Measurements from ENCODE around the gene C16orf54. TPM values are rescaled to one million over a fixed set of nuclear protein-coding genes. Genes with fewer than 3 reads are reported as not detected.
"Not testable (repeated sequence)": the region's sequence is repeated elsewhere in the genome, so short reads cannot be mapped to it uniquely, and the experiment has no call there.

C16orf54 gene
- total RNA-seq, 1 experiment from 2014 or later, result not detected

GRCh38 chr16:29784901-29785500 lies 39.2 kb upstream of the C16orf54 start:
- Mint-ChIP-seq H3K4me3 (ENCODE audit: low read depth, unreplicated experiment) (peak overlapping the region; percentile 24), H3K4me1 (ENCODE audit: low read depth, unreplicated experiment) (peaks cover 22% of the 10 kb centered on the region), H3K27ac (ENCODE audit: unreplicated experiment) (no peak overlapping the region), H3K9me3 (ENCODE audit: low read depth, unreplicated experiment) (no peaks in the 10 kb centered on the region), H3K27me3 (ENCODE audit: unreplicated experiment) (no peaks in the 10 kb centered on the region), H3K36me3 (ENCODE audit: insufficient read depth, unreplicated experiment) (peaks cover 3% of the 10 kb centered on the region)
- peak; percentile 76 for TF ChIP-seq CTCF (IDR thresholded peaks at IDR 0.05; ENCODE audit: unreplicated experiment)
- intact Hi-C loops (cut with micrococcal nuclease; ENCODE audit: unreplicated experiment), result no loop called here
- CTCF ChIA-PET, result interaction anchor here (0.9 to 1.4 kb wide), 3 partner anchors 17 to 84 kb away, joined by 3 to 5 read pairs (median 4); no protein-coding TSS in a partner anchor
- DNase-seq, result peak; percentile 72
- no TSS peak for BruUV-seq (replicated peaks)

- H3K36me3 Mint-ChIP-seq (ENCODE audit: insufficient read depth, unreplicated experiment), result no peaks in the 10 kb centered on the region
- DNase-seq, result no peak
- H3K4me3 Mint-ChIP-seq (ENCODE audit: low read depth, unreplicated experiment), result no peak overlapping the region
- BruUV-seq (replicated peaks), result no TSS peak
- no peaks in the 10 kb centered on the region for H3K9me3 Mint-ChIP-seq (ENCODE audit: low read depth, unreplicated experiment)
- CTCF ChIA-PET, result interaction anchor here (0.6 to 1.4 kb wide), 5 partner anchors 16 to 248 kb away, joined by 3 to 5 read pairs (median 4); no protein-coding TSS in a partner anchor
- H3K27ac Mint-ChIP-seq (ENCODE audit: unreplicated experiment), result no peak overlapping the region
- H3K4me1 Mint-ChIP-seq (ENCODE audit: low read depth, unreplicated experiment), result peaks cover 25% of the 10 kb centered on the region
- TF ChIP-seq CTCF (IDR thresholded peaks at IDR 0.05; ENCODE audit: unreplicated experiment), result no peak
- no peaks in the 10 kb centered on the region for H3K27me3 Mint-ChIP-seq (ENCODE audit: unreplicated experiment)
- intact Hi-C loops (cut with micrococcal nuclease; ENCODE audit: unreplicated experiment), result no loop called here
Measured at GRCh38 chr16:29784157-29784556, 38.4 kb upstream of the C16orf54 start.

- H3K4me3 Mint-ChIP-seq (ENCODE audit: low read depth, unreplicated experiment); H3K27me3 Mint-ChIP-seq (ENCODE audit: unreplicated experiment); H3K36me3 Mint-ChIP-seq (ENCODE audit: insufficient read depth, unreplicated experiment); H3K27ac Mint-ChIP-seq (ENCODE audit: unreplicated experiment); H3K9me3 Mint-ChIP-seq (ENCODE audit: low read depth, unreplicated experiment); BruUV-seq (replicated peaks); intact Hi-C loops (cut with micrococcal nuclease; ENCODE audit: unreplicated experiment): not testable (repeated sequence)
- H3K4me1 Mint-ChIP-seq (ENCODE audit: low read depth, unreplicated experiment), result peaks cover 33% of the 10 kb centered on the region
- CTCF ChIA-PET, result interaction anchor here (0.6 to 1.4 kb wide), 3 partner anchors 15 to 249 kb away, joined by 3 to 5 read pairs (median 4); no protein-coding TSS in a partner anchor
- DNase-seq, result peak; percentile 53
Measured at GRCh38 chr16:29783094-29783953, 37.5 kb upstream of the C16orf54 start.

- H3K4me3 Mint-ChIP-seq (ENCODE audit: low read depth, unreplicated experiment), result no peak overlapping the region
Measured at GRCh38 chr16:29779474-29779873, 33.7 kb upstream of the C16orf54 start.

More at GRCh38 chr16:29779474-29779873, 33.7 kb upstream of the C16orf54 start:
- peak; percentile 49 for DNase-seq
- peaks cover 53% of the 10 kb centered on the region for H3K4me1 Mint-ChIP-seq (ENCODE audit: low read depth, unreplicated experiment)
- H3K27me3 Mint-ChIP-seq (ENCODE audit: unreplicated experiment), result peaks cover 14% of the 10 kb centered on the region
- BruUV-seq (replicated peaks), result no TSS peak
- intact Hi-C loops (cut with micrococcal nuclease; ENCODE audit: unreplicated experiment), result no loop called here
- H3K27ac Mint-ChIP-seq (ENCODE audit: unreplicated experiment), result no peak overlapping the region
- no peaks in the 10 kb centered on the region for H3K9me3 Mint-ChIP-seq (ENCODE audit: low read depth, unreplicated experiment)
- no peak for TF ChIP-seq CTCF (IDR thresholded peaks at IDR 0.05; ENCODE audit: unreplicated experiment)
- CTCF ChIA-PET, result interaction anchor here (0.6 kb wide), 1 partner anchor 1220 kb away, joined by 3 read pairs; no protein-coding TSS in a partner anchor
- no peaks in the 10 kb centered on the region for H3K36me3 Mint-ChIP-seq (ENCODE audit: insufficient read depth, unreplicated experiment)

Measured in Calu3 (cell line).